Fibroblast of peridontal ligament (primary cell): ENCODE data around the gene KRT82.

Experiments used
- DNase-seq: peaks from one replicate; pipeline ENCODE4 v3.0.0-alpha.2; 2010; ENCODE audit errors: extremely low read depth

The KRT82 gene

GRCh38 chr12:52383331-52383730 is 22.8 kb downstream of the KRT82 start:
- no peak for DNase-seq

GRCh38 chr12:52382854-52383253 is 23.3 kb downstream of the KRT82 start:
- DNase-seq: no peak

GRCh38 chr12:52381206-52381605 is 24.9 kb downstream of the KRT82 start:
- no peak for DNase-seq

GRCh38 chr12:52380271-52380694 is 25.9 kb downstream of the KRT82 start:
- DNase-seq: no peak

- DNase-seq: no peak
These were observed 26.6 kb downstream of the KRT82 start for GRCh38 chr12:52379536-52379935.

- DNase-seq: no peak
These were observed 28.0 kb downstream of the KRT82 start for GRCh38 chr12:52378091-52378490.

- no peak for DNase-seq
These were observed 28.9 kb downstream of the KRT82 start for GRCh38 chr12:52377266-52377665.

GRCh38 chr12:52372216-52373154 is 33.6 kb downstream of the KRT82 start:
- peak; percentile 94 for DNase-seq

- DNase-seq: no peak
These were observed 34.4 kb downstream of the KRT82 start for GRCh38 chr12:52371716-52372115.

GRCh38 chr12:52370926-52371608 is 35.1 kb downstream of the KRT82 start:
- DNase-seq: peak; percentile 92

GRCh38 chr12:52369809-52370208 is 36.3 kb downstream of the KRT82 start:
- no peak for DNase-seq

- DNase-seq: no peak
These were observed 36.9 kb downstream of the KRT82 start for GRCh38 chr12:52369211-52369610.

GRCh38 chr12:52368508-52368907 is 37.6 kb downstream of the KRT82 start:
- no peak for DNase-seq

GRCh38 chr12:52367876-52368275 is 38.3 kb downstream of the KRT82 start:
- no peak for DNase-seq

- no peak for DNase-seq
These were observed 39.2 kb downstream of the KRT82 start, which contains the start of gene KRT85 for GRCh38 chr12:52366738-52367485. Gene KRT85 (minus strand): TSS chr12:52367481. CDS start chr12:52367405, 76 bp downstream.

- no peak for DNase-seq
These were observed 41.1 kb downstream of the KRT82 start for GRCh38 chr12:52364901-52365489.

GRCh38 chr12:52364061-52364460 is 42.1 kb downstream of the KRT82 start:
- DNase-seq: no peak

GRCh38 chr12:52363111-52363679 is 42.9 kb downstream of the KRT82 start:
- DNase-seq: no peak

- DNase-seq: no peak
These were observed 43.9 kb downstream of the KRT82 start for GRCh38 chr12:52362118-52362726.

- no peak for DNase-seq
These were observed 44.6 kb downstream of the KRT82 start for GRCh38 chr12:52361553-52361952.
